GM21390 (cell line): ENCODE data around the gene VAV2.
A peak's percentile ranks its signal among the peaks of the same experiment; 100 is the strongest.

Source experiments
- ATAC-seq: cut with Tn5 transposase; IDR thresholded peaks from one replicate; pipeline ENCODE4 v1.9.1; 2021; ENCODE audit not compliant: unreplicated experiment

VAV2 gene

GRCh38 chr9:133991964-133992779, at the start of gene VAV2:
Gene VAV2, minus strand, starts transcription at chr9:133992324. Its CDS starts 46 bp downstream, at chr9:133992278.
- peak; percentile 59 for ATAC-seq

DNA sequence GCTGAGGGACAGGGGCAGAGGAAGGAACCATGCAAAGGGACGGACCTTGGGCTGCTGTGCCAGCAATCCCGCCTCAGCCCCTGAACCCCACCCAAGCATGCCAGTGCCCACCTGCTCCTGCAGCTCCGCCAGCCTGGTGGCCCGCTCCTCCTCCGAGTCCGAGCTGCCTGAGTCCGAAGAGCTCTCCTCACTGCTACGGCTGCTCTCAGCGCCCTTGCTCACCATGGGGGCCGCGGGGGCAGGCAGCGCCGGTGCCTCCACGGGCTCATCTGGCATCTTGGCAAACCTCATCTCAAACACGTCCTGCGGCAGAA, 49.5 kb upstream of the VAV2 start:
- ATAC-seq: no peak

- ATAC-seq: no peak
These were observed 48.9 kb upstream of the VAV2 start for GRCh38 chr9:134040781-134041648.

DNA sequence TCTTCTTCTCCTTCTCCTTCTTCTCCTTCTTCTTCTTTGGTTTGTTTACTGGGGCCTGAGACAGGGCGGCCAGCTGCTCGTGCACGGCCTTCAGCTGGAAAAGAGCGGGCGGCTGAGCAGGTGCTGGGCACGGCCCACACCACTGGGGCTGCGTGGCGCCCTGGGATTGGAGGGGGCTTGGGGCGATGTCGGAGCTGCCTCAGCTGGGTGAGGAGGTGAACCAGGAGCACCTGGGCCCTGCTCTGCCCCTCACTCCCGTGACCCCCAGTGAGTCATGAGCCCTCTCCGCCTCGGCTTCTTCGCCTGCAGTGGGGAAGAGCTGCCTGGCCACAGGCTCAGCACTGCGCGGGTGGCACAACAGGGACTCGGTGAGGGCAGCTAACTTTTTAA, 48.0 kb upstream of the VAV2 start:
- ATAC-seq: no peak

DNA sequence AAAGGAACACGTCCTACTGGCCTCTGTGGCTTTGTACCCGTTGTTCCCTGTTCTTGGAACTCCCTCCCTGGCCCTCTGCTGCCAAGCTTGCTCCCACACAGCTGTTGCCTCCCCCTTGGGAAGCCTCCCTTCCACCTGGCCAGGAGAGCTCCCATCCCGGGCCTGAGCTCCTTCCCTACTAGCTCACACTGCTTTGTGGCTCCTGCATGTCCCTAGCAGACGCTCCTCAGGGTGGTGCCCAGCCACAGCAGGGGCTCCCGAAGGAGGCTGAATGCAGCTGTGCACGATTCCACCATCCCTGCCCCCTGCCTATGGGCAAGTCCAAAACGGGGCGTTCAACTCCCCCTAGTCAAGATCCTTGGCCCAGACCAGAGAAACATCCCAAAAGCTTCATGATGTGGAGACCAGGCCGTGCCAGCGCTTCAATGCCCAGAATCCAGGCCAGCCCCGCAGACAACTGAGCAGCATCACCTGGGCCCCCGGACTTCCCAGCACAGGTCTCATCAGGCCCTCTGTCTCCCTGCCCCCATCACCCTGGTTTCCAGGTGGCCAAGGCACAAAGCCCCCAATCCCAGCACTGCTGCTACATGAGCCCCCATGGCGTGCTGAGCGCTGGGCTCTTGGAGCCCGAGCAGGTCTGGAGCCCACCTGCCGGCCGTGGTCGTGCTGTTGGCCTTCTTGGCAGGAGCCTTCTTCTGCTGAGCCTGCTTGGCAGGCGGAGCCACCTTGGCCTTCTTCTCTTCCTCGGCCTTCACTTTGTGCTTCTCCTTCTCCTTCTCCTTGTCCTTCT, 47.5 kb upstream of the VAV2 start:
- no peak for ATAC-seq

- ATAC-seq: no peak
These were observed 45.5 kb upstream of the VAV2 start for GRCh38 chr9:134037641-134038040.

- no peak for ATAC-seq
These were observed 44.0 kb upstream of the VAV2 start for GRCh38 chr9:134036130-134036529.

DNA sequence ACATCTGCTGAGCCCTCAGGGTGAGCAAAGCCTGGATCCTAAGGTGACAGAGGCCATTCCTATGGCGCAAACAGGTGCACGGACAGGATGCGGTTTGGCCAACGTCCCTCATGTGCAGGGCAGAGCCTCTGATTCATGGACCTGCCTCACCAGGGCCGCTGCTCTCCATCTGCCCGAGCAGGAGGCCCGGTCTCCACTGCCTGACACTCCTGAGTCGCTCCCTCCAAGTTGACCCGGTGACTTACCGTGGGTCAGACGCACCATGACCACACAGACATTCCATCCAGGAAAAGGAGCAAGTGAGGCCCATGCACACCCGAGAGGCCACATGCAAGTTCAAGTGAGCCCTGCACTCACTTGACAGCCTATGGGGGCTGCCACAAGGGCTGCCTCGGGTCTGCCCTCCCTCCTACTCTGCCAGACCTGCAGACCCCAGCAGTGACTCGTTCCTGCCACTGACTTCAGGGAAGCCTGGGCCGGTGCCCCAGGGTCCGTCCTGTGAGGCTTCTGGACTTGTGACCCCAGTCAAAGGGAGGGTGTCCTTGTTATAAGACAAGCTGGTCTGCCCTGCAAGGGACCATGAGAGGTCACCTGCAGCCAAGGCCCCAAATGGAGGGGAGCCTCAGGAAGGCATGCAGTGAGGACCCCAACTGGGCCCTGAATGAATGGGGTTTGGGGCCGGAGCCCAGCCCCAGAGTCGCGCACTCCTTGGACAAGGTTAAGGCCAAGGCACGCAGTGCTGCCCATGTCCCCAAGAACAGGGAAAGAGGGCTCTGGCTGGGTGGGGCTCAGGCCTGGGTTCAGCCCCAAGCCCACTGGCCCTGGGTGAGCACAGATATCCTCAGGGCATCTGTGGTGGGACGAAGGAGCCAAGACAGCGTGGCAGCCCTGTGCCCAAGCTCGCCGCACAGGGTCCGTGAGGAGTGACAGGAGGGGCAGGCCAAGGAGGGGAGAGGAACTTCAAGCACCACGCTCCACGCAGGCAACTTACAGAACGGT, 43.2 kb upstream of the VAV2 start:
- no peak for ATAC-seq

DNA sequence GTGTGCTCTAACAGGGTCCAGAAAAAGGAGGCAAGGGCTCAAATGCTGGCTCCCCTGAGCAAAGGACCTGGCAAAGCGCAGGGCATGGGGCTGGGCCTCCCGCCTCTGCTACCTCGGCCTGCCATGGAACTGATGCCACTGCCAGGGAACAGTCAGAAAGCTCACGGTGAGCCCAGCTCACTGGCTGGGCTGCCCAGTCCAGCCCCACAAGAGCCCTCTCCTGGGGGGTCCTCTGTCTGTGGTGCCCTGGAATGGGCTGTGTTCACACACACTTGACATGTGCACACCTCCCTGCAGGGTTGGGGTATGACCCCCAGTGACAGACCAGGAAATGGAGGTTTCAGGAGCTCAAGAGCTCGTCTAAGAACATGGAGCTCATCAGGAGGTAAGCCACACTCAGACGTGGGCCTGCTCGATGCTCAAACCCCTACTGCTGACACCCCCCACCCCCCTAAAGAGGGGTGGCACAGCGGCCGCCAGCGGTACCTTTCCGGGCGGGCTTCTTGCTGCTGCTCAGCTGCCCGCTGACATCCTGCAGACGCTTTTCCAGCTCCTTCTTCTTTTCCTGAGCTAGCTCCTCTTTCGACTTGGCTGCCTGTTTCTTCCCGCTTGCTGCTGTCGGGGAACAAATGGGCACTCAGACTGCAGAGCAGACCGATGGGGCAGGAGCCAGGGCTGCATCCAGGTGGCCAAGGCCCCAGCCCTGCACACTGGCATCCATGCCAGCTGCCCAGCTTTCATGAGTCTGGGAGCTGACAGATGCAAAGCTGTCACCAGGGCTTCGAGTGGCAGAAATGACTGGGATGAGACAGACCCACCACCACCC, 42.3 kb upstream of the VAV2 start:
- ATAC-seq: no peak

DNA sequence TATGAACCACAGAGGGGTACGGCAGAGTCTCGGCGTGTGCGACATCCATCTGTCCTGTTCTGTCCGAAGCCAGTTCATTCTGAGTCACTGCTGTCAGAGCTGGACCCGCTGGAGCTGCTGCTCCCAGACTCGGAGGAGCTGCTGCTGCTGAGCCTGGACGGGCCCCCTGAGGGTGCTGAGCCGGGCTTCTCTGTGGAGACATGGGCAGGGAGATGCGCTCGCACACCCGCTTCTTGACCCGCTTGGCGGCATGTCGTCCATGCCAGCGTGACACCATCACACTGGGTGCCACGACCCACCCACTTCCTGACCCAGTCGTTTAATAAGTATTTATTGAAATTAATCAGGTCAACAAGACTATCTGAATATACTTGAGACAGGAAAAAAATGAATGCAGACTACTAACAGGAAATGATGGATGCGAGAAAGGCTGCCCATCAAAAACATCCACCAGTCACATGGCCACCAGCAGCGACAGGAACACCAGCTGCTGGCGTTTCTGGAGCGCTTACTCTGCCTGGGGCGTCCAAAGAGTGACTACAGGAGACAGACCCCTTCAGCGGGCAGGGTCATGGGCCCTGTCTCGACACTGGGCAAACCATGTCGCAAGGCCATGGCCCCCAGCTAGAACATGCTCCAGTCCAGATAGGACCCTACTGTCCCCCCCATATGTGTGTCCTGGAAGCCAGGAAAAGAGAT, 41.5 kb upstream of the VAV2 start:
- ATAC-seq: no peak

DNA sequence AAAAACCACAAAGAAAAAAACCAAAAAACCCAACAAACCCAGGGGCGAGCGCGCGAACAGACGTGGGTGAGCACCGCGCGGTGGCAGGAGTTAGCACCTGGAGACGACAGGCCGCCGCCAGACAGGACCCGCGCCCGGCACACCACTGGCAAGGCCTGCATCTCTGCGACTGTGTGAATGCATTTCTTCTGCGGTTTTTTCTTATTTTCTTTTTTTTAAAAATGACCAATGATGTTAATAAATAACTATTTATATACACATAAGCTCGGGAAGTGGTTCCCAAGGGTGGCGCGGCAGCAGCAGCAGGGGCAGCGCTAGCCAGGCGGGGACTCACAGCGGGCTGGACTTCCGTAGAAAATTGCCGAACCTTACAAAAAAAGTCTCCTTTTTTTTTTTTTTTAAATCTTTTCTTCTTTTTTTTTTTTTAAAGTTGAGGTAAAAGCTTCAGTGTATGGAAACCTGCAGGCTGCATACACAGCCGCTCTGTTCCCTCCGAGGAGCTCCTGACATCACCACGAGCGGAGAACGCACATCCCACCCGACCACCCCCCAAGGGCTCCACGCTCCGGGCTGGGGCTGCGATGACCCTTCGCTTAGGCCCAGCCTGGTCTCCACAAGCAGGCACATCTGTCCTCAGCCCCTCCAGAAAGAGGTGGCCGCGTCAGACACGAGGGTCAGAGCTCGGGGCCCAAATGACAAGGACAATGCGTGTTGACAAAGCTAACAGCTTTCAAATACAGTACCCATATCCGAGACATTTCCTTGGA, 40.5 kb upstream of the VAV2 start:
- ATAC-seq: no peak

- ATAC-seq: no peak
These were observed 39.7 kb upstream of the VAV2 start for GRCh38 chr9:134031783-134032182.

DNA sequence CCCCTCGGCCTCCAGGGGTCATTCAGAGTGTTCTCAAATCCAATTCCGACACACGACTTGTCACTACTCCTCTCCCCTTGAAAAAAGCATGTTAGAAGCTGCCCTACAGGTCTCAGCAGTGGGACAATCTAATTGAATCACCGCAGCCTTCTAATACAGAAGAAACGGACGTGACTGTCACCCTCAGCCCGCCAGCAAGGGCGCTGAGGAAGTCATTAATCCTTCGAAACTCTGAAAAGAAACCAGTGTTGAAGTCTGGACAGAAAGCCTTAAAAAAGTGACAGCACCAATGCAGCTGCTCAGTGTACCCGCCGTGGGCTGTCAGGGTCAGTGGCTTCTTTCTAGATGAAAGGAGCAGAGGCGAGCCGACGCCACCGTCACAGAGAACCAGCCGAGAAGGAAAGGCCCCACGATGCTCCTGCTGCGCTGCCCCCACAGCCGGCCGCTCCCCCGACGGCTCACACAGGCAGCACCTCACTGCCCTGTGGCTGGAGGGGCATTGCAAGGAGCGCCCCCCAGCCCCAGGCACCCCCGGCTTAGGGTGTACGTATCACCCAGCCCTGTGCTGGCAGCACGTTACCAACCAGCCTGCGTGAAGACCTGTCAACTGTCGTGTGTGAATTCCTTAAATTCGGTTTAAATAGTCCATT, 38.8 kb upstream of the VAV2 start:
- no peak for ATAC-seq

DNA sequence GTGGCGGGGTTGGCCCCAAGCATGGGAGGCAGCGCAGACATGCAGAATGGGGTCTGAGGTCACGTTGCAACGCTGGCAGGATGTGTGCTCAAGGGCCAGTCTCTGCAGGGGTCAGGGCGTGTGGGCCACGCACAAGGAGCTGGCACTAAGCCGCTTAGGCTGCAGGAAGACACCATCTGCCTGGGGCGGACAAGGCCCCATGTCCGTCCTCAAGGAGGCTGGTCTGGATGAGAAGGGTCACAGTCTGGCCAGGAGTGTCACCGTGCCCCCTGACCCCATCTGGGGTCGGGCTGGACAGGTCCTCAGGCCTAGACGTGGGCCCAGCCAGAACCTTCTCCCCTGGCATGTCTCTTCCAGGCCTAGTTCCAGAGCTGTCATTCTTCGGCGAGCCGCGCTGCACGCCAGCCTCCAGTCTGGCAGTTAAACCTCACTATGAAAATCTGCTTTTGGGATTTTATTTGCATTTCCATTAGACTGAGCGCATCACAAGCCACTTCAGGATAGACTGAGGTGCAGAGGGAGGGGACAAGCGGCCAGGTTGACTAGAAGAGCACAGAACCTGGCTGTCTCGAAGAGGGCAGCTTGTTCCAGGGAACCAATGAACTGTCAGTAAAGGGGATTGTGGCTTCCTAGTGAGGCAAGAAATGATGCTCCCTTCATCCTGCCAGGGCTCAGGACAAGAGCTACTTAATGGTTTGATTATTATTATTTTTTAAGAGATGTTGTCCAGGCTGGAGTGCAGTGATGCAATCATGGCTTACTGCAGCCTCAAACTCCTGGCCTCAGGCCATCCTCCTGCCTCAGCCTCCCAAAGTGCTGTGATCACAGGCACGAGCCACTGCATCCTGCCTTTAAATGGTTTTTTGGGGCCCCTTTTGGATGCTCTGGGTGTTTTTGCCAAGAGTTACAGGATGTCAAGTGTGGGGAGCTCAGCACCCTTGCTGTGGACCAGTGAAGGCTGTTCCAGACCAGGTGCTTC, 37.4 kb upstream of the VAV2 start:
- no peak for ATAC-seq

DNA sequence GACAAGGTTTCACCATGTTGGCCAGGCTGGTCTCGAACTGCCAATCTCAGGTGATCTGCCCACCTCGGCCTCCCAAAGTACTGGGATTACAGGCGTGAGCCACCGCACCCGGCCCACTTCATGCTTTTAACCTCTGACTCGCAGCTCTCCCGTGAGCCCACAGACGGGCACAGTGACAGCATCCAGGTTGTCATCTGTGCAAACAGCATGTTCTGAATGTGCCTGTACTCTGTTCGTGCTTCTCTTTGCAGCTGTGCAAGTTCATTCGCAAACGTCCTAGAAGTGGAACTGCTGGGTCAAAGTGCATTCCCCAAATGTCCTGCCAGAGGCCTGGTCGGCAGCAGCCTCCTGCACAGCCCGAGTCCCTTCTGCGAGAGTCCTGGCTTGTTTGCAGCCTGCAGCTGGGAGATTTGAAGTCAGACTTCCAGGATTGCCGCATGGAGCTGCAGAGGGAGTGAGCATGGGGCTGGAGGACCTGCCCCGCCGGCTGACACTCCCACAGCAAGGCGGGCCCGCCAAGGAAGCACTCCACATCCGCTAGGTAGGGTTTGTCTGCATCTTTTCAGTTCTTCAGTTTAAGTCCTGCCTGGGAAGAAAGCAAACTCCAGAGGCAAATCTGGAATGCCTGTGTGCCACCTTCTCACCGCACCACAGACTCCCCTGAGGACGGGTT, 36.6 kb upstream of the VAV2 start:
- no peak for ATAC-seq

- ATAC-seq: no peak
These were observed 36.0 kb upstream of the VAV2 start for GRCh38 chr9:134028076-134028475.
